ENCODE measurements around the gene ADAMTS12.
"Not testable (repeated sequence)": the region's sequence is repeated elsewhere in the genome, so short reads cannot be mapped to it uniquely, and the experiment has no call there.

ADAMTS12 gene

GRCh38 chr5:33563983-33564908, 327.5 kb downstream of the ADAMTS12 start:
- TF ChIP-seq ZFX (IDR thresholded peaks at IDR 0.05; ENCODE audit: borderline replicate concordance) (no peak), CTCF (IDR thresholded peaks at IDR 0.05) (no peak)
- no peak overlapping the region for H3K27ac ChIP-seq

DNA sequence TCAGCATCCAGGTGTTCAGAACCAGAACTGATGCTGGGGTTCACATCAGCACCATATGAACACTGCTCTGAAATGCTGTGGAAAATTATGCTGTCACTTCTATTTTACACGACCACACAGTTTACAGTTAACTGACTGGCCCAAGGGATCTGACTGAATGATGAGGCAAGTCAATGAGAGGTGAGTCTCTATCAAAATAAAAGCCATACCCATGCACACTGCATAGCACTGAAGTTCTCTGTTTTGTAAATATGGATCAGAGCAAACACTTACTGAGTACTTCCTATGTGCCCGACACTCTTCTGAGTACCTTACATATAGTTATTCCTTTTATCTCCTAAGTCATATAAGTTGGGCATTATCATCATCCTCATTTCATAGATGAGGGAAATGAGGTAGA, 328.3 kb downstream of the ADAMTS12 start:
- H3K27ac ChIP-seq, result no peak overlapping the region
- no peak for TF ChIP-seq CTCF (IDR thresholded peaks at IDR 0.05)
- no peak for TF ChIP-seq ZFX (IDR thresholded peaks at IDR 0.05; ENCODE audit: borderline replicate concordance)

- TF ChIP-seq ZFX (IDR thresholded peaks at IDR 0.05; ENCODE audit: borderline replicate concordance), result no peak
- no peak for TF ChIP-seq CTCF (IDR thresholded peaks at IDR 0.05)
Observed at GRCh38 chr5:33558489-33558888, 333.3 kb downstream of the ADAMTS12 start.

GRCh38 chr5:33557605-33558004, 334.2 kb downstream of the ADAMTS12 start:
- TF ChIP-seq CTCF (IDR thresholded peaks at IDR 0.05), result no peak
- no peak for TF ChIP-seq ZFX (IDR thresholded peaks at IDR 0.05; ENCODE audit: borderline replicate concordance)
- H3K27ac ChIP-seq, result no peak overlapping the region

More at GRCh38 chr5:33558489-33558888, 333.3 kb downstream of the ADAMTS12 start:
- H3K27ac ChIP-seq, result no peak overlapping the region

- H3K27ac ChIP-seq, result no peak overlapping the region
- TF ChIP-seq CTCF (IDR thresholded peaks at IDR 0.05) (no peak), ZFX (IDR thresholded peaks at IDR 0.05; ENCODE audit: borderline replicate concordance) (no peak)
Observed at GRCh38 chr5:33556330-33557328, 335.2 kb downstream of the ADAMTS12 start.

DNA sequence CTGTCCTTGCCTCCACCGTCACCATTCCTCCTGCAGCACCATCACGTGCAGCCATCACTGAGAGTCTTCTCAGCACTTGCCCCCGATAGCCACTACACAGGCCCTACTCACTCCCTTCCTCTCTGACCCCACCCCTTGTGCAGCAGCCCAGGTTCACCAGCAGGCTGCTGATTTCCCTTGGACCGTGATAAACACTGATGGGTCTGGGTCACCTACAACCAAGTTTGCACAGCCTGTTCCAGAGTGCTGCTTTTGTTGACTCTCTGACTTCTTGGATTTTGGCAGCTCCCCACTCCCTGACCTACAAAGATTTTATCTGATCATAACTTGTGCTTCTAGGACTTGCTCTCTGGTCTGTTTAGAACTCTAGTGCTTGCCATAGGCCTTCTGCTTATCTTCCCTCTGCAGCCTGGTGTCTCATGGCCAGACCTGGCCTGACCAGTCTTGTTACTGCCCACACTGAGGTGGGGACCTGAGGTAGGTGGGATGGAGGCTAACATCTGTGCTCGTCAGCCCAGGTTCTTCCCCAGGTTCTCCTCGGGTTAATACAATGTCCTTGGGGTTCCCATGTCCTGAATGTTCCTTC, 341.7 kb downstream of the ADAMTS12 start:
- no peak for TF ChIP-seq ZFX (IDR thresholded peaks at IDR 0.05; ENCODE audit: borderline replicate concordance)
- no peak for TF ChIP-seq CTCF (IDR thresholded peaks at IDR 0.05)
- H3K27ac ChIP-seq, result no peak overlapping the region

GRCh38 chr5:33539790-33540189, 352.0 kb downstream of the ADAMTS12 start:
- not testable (repeated sequence) for H3K27ac ChIP-seq
